GM19372 (cell line): ENCODE data around the gene CTU2.

Experiments used
- ATAC-seq: cut with Tn5 transposase; IDR thresholded peaks from one replicate; pipeline ENCODE4 v1.9.1; 2021; ENCODE audit warnings: mild to moderate bottlenecking, low read depth, moderate library complexity; ENCODE audit not compliant: unreplicated experiment

Gene CTU2

GRCh38 chr16:88681084-88681680 is 25.1 kb upstream of the CTU2 start:
- no peak for ATAC-seq

GRCh38 chr16:88681709-88682451 is 24.4 kb upstream of the CTU2 start:
- ATAC-seq = peak; percentile 53

- ATAC-seq = no peak
Observed at GRCh38 chr16:88684569-88685155, 21.6 kb upstream of the CTU2 start.

GRCh38 chr16:88685156-88686061 is 20.9 kb upstream of the CTU2 start:
- no peak for ATAC-seq

GRCh38 chr16:88686062-88686438 is 20.3 kb upstream of the CTU2 start:
- peak; percentile 9 for ATAC-seq

- peak; percentile 85 for ATAC-seq
Observed at GRCh38 chr16:88686439-88687253, 19.7 kb upstream of the CTU2 start, which contains the start of gene SNAI3. TSS of gene SNAI3 (minus strand) at chr16:88686507. CDS start at chr16:88686406, 101 bp downstream.

- ATAC-seq = no peak
Observed at GRCh38 chr16:88687254-88687576, 19.1 kb upstream of the CTU2 start.

- ATAC-seq = no peak
Observed at GRCh38 chr16:88687676-88688012, 18.7 kb upstream of the CTU2 start.

GRCh38 chr16:88688013-88688778 is 18.1 kb upstream of the CTU2 start:
- ATAC-seq = no peak

GRCh38 chr16:88690341-88691128 is 15.8 kb upstream of the CTU2 start:
- ATAC-seq = no peak

GRCh38 chr16:88691129-88691813 is 15.0 kb upstream of the CTU2 start:
- no peak for ATAC-seq

- no peak for ATAC-seq
Observed at GRCh38 chr16:88691924-88692560, 14.3 kb upstream of the CTU2 start.

GRCh38 chr16:88692861-88693260 is 13.4 kb upstream of the CTU2 start:
- ATAC-seq = no peak

- no peak for ATAC-seq
Observed at GRCh38 chr16:88693420-88694177, 12.7 kb upstream of the CTU2 start.

- no peak for ATAC-seq
Observed at GRCh38 chr16:88694221-88695087, 11.8 kb upstream of the CTU2 start.

GRCh38 chr16:88695218-88695617 is 11.1 kb upstream of the CTU2 start:
- ATAC-seq = no peak
